ENCODE measurements around the gene RPS21.

Gene RPS21

GRCh38 chr20:62352402-62353288 lies 34.3 kb upstream of the RPS21 start:
- ATAC-seq, result peak; percentile 44

GRCh38 chr20:62353289-62354030 lies 33.4 kb upstream of the RPS21 start:
- no peak for ATAC-seq
- TF ChIP-seq TCF4 (CRISPR knock-in tag; IDR thresholded peaks at IDR 0.05; ENCODE audit: borderline replicate concordance) (no peak), CREB5 (CRISPR knock-in tag; IDR thresholded peaks at IDR 0.05; ENCODE audit: low read depth) (no peak), ESRRG (CRISPR knock-in tag; IDR thresholded peaks at IDR 0.05) (no peak), POU6F1 (CRISPR knock-in tag; IDR thresholded peaks at IDR 0.05; ENCODE audit: borderline replicate concordance, low read depth) (no peak), ZFP3 (CRISPR knock-in tag; IDR thresholded peaks at IDR 0.05) (no peak), ZFP30 (CRISPR knock-in tag; IDR thresholded peaks at IDR 0.05) (no peak), ZNF8 (CRISPR knock-in tag; IDR thresholded peaks at IDR 0.05) (no peak), ZC3H10 (CRISPR knock-in tag; IDR thresholded peaks at IDR 0.05) (no peak), ARNTL (CRISPR knock-in tag; IDR thresholded peaks at IDR 0.05; ENCODE audit: borderline replicate concordance, low read depth) (no peak), BACH2 (CRISPR knock-in tag; IDR thresholded peaks at IDR 0.05; ENCODE audit: borderline replicate concordance) (no peak), TOX (CRISPR knock-in tag; IDR thresholded peaks at IDR 0.05; ENCODE audit: borderline replicate concordance) (no peak), CSDC2 (CRISPR knock-in tag; IDR thresholded peaks at IDR 0.05) (no peak), TSHZ2 (CRISPR knock-in tag; IDR thresholded peaks at IDR 0.05) (no peak), GLIS3 (CRISPR knock-in tag; IDR thresholded peaks at IDR 0.05) (no peak), RARB (CRISPR knock-in tag; IDR thresholded peaks at IDR 0.05) (no peak), PATZ1 (CRISPR knock-in tag; IDR thresholded peaks at IDR 0.05; ENCODE audit: borderline replicate concordance) (no peak)

More at GRCh38 chr20:62352402-62353288, 34.3 kb upstream of the RPS21 start:
- peak; percentile 54 for TF ChIP-seq TSHZ2 (CRISPR knock-in tag; IDR thresholded peaks at IDR 0.05)
- TF ChIP-seq ZFP30 (CRISPR knock-in tag; IDR thresholded peaks at IDR 0.05), result no peak
- TF ChIP-seq ISL1 (CRISPR knock-in tag; IDR thresholded peaks at IDR 0.05), result no peak

Data from SK-N-SH treated with all-trans-retinoic acid at 6 μM for 48 hours (cell line).